Endothelial cell (in vitro differentiated cells): ENCODE measurements around the gene ALK. TPM values are rescaled to one million over a fixed set of nuclear protein-coding genes. Genes with fewer than 3 reads are reported as not detected.

Source experiments
- DNase-seq: peaks from one replicate; pipeline ENCODE4 v3.0.0; 2021; ENCODE audit warnings: low spot score
- H3K27ac Mint-ChIP-seq: one replicate; pipeline ENCODE4 v1.8.0; 2021; ENCODE audit warnings: mixed read lengths, inconsistent platforms; ENCODE audit not compliant: unreplicated experiment
- H3K27me3 Mint-ChIP-seq: one replicate; pipeline ENCODE4 v1.8.0; 2021; ENCODE audit warnings: mild to moderate bottlenecking, moderate library complexity, mixed read lengths, inconsistent platforms; ENCODE audit not compliant: unreplicated experiment
- H3K36me3 Mint-ChIP-seq: one replicate; pipeline ENCODE4 v1.8.0; 2021; ENCODE audit warnings: mild to moderate bottlenecking, low read depth, mixed read lengths, inconsistent platforms; ENCODE audit not compliant: unreplicated experiment
- H3K4me1 Mint-ChIP-seq: one replicate; pipeline ENCODE4 v1.8.0; 2021; ENCODE audit warnings: mild to moderate bottlenecking, mixed read lengths, inconsistent platforms; ENCODE audit not compliant: unreplicated experiment
- H3K4me3 Mint-ChIP-seq: one replicate; pipeline ENCODE4 v1.8.0; 2021; ENCODE audit warnings: mild to moderate bottlenecking, mixed read lengths, inconsistent platforms; ENCODE audit not compliant: unreplicated experiment
- H3K9me3 Mint-ChIP-seq: one replicate; pipeline ENCODE4 v1.8.0; 2021; ENCODE audit warnings: mixed read lengths, inconsistent platforms; ENCODE audit not compliant: unreplicated experiment
- total RNA-seq: library from RNA; stranded (reverse); fragmentation: NEBNext Ultra II Directional; extraction: Animal tissue kit (Norgen Biotek cat#: 25700); gene quantifications from one replicate; pipeline ENCODE4 v1.2.1, GENCODE V29; 2021; ENCODE audit not compliant: unreplicated experiment
- TF ChIP-seq, protein P1 (sequence below): fragments of 200-600 bp; sonication (generic); IDR thresholded peaks from one replicate; pipeline ENCODE4 v1.5.0; 2021; ENCODE audit warnings: antibody characterized with exemption; ENCODE audit not compliant: unreplicated experiment

ALK gene
- total RNA-seq, 1 donor from 2014 or later, result 0.05 TPM

DNA sequence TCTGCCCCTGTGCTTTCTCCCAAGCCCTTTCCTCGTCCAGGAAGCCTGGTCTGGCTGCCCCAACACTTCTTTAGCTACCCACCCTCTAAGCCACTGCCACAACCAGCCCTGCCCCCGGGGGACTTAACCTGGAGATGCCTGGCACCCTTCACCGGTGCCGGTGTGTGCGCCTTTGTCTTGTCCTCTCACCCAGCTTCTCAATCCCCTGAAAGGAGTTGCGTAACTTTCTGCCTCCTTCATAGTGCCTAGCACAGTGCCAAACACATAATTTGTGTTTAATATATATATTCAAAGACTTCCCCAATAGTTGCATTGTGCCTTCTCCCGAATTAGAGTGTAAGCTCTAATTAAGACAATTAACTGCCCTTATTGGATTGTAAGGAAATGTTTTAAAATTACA lies 70.6 kb downstream of the ALK start:
- H3K4me3 Mint-ChIP-seq, result no peak overlapping the region
- H3K9me3 Mint-ChIP-seq, result no peaks in the 10 kb centered on the region
- no peaks in the 10 kb centered on the region for H3K4me1 Mint-ChIP-seq
- H3K27ac Mint-ChIP-seq, result no peak overlapping the region
- no peak for DNase-seq
- H3K36me3 Mint-ChIP-seq, result no peaks in the 10 kb centered on the region
- H3K27me3 Mint-ChIP-seq, result peaks cover 1% of the 10 kb centered on the region
- TF ChIP-seq, protein P1, sequence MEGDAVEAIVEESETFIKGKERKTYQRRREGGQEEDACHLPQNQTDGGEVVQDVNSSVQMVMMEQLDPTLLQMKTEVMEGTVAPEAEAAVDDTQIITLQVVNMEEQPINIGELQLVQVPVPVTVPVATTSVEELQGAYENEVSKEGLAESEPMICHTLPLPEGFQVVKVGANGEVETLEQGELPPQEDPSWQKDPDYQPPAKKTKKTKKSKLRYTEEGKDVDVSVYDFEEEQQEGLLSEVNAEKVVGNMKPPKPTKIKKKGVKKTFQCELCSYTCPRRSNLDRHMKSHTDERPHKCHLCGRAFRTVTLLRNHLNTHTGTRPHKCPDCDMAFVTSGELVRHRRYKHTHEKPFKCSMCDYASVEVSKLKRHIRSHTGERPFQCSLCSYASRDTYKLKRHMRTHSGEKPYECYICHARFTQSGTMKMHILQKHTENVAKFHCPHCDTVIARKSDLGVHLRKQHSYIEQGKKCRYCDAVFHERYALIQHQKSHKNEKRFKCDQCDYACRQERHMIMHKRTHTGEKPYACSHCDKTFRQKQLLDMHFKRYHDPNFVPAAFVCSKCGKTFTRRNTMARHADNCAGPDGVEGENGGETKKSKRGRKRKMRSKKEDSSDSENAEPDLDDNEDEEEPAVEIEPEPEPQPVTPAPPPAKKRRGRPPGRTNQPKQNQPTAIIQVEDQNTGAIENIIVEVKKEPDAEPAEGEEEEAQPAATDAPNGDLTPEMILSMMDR, result no peak

DNA sequence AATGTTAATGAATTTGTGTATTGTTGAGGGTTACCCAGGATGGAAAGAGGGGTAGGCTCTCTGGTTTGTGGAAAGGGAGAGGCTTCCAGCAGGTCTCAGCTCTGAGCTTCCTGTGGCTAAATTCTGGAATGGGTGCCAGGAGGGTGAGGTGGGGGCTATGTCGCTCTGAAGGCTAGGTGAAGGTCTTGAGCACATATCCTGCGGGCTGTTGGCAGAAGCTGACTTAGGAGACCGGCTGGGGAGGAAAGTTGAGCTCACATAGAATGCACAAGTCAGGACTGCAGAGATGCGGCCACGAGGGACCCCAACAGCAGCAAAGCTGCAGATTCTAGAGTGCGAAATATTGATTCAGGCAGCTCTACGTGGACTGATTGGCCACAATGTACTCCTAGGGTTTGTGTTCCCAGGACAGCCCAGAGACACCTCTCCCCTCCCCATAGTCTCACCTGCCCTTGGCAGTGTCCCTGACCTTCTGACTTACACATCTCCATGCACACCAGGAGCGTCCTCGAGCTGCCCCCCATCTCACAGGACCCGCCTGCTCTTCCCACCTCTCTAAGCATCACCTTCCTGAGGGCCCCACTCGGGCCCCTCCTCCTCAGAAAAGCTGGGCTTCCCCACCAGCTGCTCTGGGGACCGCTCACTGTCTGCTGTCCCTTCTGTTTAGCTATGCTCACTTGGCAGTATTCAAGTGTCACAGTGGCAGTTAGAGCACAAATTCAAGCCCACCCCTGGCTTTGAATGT lies 72.6 kb downstream of the ALK start:
- H3K9me3 Mint-ChIP-seq, result no peaks in the 10 kb centered on the region
- no peak overlapping the region for H3K27ac Mint-ChIP-seq
- TF ChIP-seq, protein P1, result no peak
- H3K27me3 Mint-ChIP-seq, result peaks cover 1% of the 10 kb centered on the region
- H3K4me3 Mint-ChIP-seq, result no peak overlapping the region
- DNase-seq, result no peak
- H3K4me1 Mint-ChIP-seq, result no peaks in the 10 kb centered on the region
- H3K36me3 Mint-ChIP-seq, result no peaks in the 10 kb centered on the region

DNA sequence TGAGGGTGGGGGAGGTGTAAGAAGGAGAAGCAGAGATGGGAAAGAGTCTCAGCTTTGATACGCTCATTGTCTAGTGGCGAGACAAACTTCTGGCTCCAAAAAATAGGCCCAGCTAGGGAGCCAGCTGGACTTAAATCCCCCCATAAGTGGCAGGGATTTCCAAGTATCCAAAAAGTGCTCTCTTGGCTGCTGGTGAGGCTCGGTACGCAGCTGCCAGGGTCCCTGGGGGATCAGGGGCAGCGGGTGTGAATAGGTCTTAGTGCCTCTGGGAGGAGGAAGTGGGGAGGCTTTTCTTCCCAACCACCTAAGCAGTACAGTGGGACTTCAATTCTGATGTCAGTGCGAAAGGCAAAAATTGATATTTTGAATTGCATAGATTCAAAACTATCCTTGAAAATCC lies 73.5 kb downstream of the ALK start:
- Mint-ChIP-seq H3K27ac (no peak overlapping the region), H3K36me3 (no peaks in the 10 kb centered on the region), H3K27me3 (no peaks in the 10 kb centered on the region), H3K4me3 (no peak overlapping the region), H3K9me3 (no peaks in the 10 kb centered on the region), H3K4me1 (peaks cover 3% of the 10 kb centered on the region)
- TF ChIP-seq, protein P1, result no peak
- DNase-seq, result no peak

DNA sequence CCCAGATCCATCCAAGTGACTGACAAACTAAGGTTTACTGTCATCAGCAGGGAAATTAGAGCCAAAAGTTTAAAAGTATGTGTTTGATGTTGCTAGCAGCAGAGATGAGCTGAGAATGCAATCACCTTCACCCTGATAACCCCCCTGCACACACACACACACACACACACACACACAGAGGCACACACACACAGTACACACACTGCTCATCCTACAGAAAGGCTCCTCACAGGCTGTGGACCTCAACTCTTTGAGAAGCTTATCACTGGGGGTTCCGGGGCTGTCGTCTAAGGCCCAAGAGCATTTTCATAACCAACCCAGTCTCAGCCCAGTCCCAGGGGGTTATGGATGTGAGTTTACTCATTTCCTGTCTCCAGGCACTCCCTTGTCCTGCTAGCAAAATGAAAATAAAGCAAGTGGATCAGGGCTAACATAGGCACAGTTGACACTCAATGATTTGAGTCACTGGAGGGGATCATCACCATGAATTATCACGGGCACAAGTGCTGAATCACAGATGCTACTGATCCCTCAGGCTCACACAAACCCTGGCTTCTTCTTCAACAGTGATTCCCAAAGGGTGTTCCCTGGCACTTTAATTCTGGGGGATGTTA lies 76.6 kb downstream of the ALK start:
- H3K27ac Mint-ChIP-seq, result no peak overlapping the region

More for the DNA sequence above, 76.6 kb downstream of the ALK start:
- Mint-ChIP-seq H3K36me3 (no peaks in the 10 kb centered on the region), H3K27me3 (no peaks in the 10 kb centered on the region), H3K4me3 (no peak overlapping the region), H3K9me3 (no peaks in the 10 kb centered on the region), H3K4me1 (peaks cover 6% of the 10 kb centered on the region)
- no peak for DNase-seq
- TF ChIP-seq, protein P1, result no peak
